CD4-positive, alpha-beta T cell treated with Interleukin-4 for 4 hours (primary cell): Measurements from ENCODE around the gene PARD3.
"Not testable (repeated sequence)": the region's sequence is repeated elsewhere in the genome, so short reads cannot be mapped to it uniquely, and the experiment has no call there.

Source experiments
- DNase-seq: peaks from one replicate; pipeline ENCODE4 v3.0.0-alpha.2; 2020

PARD3 gene

DNA sequence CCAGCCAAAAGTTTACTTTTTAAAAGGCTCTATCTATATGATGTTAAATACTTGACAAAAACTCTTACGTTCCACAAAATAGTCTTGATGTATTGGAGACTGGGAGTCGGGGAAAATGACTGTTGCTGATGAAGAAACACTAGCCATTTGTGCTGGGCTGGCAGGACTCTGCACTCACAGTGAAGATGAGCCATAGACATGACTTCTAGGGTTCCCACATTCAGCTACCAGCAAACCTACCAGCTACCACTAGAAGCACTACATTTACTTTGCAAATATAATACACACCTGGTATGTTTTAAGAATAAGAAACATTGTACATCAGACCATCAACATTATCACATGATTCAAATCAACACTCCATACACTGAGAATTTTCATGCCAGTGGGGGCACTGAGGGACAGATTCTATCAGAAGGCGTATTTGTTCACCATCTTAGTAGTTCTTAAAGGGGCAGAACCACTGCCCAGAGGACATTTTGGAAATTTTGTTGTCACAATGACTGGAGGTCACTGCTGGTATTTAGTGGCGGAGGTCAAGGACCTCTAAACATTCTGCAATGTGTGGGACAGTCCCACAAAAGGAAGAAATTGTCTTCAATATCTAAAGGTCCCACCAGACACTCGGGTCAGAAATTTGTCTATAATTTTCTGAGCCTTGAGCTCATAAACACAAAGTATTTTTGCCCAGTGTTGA, 52.3 kb downstream of the PARD3 start:
- DNase-seq: no peak

DNA sequence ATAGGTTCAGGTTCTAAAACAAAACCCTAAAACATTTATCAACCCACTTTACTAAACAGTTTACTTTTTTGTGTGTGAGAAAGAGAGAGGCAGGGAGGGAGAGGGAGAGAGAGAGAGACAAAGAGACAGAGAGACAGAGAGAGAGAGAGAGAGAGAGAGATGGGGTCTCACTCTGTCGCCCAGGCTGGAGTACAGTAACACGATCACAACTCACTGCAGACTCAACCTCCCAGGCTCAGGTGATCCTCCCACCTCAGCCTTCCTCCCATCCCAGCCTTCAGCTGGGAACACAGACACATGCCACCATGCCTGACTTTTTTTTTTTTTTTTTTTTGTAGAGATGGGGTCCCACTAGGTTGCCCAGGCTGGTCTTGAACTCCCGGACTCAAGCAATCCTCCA, 52.9 kb downstream of the PARD3 start:
- no peak for DNase-seq

DNA sequence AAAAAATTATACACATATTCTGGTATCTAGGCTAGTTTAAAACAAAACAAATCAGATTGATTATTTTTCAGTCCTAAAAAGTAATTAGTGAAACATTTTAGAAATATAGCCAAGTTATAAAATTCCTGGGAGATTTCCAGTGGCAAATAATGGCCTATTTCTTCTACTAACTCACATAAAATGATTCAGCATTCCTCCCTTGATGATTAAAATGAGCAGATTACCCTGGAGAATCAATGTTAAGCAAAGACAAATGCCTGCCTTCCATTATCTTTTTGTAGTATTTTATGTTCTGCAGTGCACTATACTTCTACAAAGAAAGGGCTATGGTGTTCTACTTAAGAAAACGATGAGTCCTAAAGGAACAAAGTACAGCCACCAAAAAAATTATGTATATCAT, 53.6 kb downstream of the PARD3 start:
- DNase-seq: no peak

DNA sequence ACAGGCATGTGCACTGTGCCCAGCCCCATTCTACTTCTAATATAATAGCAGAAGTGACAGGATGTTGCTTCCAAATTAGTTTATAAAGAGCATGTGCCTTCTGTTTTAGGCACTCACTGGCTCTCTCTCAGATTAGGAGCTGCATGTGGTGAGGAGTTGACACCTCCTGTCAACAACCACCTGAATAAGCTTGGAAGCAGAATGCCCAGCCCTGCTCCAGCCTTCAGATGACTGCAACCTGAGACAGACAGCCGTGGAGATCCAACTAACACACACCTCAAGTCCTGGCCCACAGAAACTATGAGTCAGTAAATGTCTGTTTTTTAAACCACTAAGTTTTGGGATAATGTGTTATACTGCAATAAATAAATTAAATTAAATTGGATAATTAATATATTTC, 54.5 kb downstream of the PARD3 start:
- DNase-seq: no peak

DNA sequence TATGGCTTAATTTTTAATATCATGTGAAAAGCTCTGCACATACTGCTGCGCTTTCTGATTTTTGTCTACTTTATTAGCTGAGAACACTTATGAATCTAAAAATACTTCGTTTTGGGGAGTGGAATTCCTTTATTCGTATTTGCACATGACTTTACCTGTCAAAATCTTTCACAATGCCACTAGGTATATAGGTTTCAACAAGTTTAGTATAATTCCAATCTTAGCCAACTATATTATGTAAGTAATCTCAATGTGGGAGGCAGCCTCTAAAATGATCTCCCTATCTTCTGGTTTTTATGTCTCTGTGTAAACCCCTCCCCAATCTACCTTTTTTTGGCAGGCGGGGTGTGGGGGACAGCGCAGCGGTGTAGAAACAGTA, 55.3 kb downstream of the PARD3 start:
- no peak for DNase-seq

DNA sequence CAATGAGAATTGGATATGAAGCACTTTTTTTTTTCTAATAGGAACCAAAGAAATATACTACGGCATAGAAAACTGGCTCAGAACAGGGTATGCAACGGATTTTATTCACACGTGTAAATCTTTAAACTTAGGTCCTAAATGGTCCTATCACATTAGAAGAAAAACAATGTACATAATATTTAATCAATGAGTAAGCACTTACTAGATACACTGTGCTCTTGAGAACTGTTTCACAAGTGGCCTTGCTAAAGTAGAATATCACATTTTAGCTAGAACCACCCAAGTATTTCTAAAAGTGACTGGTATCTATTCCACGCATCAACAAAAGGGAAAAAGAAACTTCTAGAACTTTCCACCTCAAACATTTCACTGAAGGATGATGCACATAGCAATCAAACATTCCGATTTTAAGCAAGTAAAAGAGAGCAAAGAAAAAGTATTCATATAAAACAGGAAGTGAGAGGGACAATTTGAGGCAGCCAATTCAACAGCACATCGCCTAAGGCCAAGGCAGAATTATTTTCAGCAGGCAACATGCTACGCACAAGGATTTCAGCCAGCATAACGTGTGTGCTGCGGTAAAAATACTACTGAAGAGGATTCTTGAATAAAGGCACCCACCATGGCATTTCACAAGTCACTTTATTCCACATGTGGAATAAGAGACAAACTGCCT, 55.8 kb downstream of the PARD3 start:
- no peak for DNase-seq

DNA sequence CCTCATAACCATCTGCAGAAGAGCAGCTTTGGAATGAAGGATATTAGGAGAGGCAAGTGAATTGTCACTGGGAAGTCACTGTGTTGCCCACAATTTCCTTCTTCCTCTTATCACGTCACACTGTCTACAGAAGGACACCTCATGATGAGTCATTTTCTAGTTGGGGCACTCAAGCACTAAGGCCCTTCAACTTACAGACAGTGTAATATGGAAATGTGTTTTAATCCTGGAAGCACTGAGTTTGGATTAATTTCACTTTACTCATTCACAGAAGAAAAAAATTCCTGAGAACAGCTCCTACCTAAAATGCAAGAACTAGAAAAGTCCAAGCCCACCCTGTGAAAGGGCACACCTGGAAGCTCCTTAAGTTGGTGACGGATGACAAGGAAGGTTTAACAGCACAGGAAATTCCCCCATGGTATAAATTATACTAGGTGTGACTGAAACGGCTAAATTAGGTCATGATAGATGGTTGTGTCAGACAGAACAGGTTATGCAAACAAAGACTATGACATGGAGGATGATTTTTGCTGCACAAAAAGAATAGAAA, 56.6 kb downstream of the PARD3 start:
- DNase-seq: no peak

DNA sequence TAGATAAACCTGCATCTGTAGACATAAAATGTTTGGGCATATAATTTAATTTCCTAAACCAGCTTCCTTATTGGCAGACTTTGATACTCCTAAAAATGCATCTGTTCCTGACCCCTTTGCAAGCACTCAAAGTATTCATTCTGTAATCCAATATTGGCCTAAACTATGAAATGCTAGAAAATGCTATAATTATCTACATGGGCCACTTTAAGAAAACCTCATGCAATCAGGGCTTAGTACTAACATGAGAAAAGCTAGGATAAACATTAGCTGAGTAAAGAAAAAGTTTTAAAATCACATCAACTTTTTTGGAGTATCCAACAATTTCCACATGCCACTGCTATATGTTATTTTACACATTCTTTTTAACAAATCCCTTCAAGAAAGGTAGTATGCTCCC, 57.2 kb downstream of the PARD3 start:
- DNase-seq: no peak

DNA sequence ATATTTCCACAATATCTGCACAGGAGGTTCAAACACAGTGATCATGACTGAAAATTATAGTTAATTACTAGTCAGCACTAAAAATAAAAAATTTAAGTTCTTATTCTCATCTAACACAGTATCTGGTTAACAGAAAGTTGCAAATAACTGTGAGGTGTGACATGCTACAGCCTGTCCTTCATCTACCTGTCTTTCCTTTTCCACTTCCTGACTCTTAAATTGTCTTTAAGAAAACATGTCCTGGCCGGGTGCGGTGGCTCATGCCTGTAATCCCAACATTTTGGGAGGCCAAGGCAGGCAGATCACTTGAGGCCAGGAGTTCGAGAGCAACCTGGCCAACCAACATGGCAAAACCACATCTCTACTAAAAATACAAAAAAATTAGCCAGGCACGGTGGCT, 57.9 kb downstream of the PARD3 start:
- DNase-seq: not testable (repeated sequence)

DNA sequence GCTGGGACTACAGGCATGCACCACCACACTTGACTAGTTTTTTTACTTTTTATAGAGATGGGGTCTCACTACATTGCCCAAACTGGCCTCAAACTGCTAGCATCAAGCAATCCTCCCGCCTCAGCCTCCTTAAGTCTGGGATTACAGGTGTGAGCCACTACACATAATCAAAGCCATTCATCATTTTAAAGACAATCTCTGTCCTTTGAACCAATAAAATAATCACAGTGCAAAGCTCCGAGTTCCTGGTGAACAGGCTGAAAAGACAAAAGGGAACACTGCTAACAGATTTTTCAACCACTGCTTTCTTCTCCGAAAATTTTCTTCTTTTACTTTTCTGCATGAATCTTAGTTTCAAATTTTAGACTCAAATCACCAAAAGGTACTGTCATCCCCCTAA, 58.5 kb downstream of the PARD3 start:
- no peak for DNase-seq

DNA sequence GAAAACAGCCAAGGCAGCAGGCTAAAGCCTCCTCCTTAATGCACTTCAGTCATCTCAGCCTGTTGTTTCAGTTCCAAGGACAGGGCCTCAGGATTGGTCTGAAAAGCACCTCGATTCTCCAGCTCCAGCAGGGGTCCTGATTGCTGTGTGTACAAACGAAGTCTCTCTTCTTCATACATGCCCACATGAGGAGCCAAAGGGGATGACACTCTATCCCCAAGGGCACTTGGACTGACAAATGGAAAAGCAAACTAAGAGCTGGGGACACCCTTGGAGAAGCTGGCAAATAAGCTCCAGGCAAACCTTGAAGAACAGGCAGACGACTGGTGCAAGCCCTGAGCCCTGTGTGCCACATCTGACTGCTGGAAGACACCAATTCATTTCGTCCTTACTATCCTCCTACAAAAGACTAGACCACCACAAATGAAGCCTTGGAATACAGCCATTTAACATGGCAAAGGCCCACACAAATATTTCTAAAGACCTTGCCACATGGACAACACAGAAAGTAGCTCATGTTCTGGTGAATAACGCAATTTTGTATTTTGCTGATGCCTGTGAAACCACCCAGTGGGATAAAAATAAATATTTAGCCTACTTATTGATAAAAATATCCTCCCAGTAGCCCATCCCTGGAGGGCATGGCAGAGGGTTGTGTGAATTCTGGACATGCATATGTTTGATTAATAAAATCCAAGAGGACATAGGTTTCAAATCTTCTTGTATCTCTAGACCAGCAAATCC, 61.9 kb downstream of the PARD3 start:
- no peak for DNase-seq

DNA sequence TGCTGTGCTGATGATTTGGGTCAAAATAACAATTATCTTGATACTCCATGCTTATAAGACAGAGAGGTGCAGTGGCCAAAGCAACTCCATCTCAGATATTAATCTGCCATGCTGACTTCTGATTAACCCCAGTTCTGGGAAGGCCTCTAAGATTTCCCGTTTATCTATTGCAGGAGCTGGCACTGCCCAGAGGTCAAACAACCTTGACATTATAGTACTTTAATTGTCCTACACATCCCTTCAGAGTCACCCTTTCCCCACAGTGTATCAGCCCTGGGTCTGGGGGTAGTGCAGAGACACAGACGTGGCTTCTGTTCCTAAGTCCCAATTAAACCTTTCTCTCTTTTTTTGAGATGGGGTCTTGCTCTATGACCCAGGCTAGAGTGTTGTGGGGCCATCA, 63.8 kb downstream of the PARD3 start:
- no peak for DNase-seq

DNA sequence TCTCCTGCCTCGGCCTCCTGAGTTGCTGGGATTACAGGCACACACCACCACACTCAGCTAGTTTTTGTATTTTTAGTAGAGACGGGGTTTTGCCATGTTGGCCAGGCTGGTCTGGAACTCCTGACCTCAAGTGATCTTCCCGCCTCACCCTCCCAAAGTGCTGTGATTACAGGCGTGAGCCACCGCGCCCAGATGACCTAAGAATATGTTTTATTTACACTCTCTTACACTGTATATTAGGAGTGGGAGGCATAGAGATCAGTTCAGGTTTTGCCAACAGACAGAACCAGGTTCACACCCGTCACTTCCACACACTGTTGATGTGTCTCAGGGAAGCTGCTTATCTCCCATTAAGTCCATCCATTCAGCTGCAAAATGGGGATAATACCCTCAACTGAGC, 64.3 kb downstream of the PARD3 start:
- DNase-seq: not testable (repeated sequence)

DNA sequence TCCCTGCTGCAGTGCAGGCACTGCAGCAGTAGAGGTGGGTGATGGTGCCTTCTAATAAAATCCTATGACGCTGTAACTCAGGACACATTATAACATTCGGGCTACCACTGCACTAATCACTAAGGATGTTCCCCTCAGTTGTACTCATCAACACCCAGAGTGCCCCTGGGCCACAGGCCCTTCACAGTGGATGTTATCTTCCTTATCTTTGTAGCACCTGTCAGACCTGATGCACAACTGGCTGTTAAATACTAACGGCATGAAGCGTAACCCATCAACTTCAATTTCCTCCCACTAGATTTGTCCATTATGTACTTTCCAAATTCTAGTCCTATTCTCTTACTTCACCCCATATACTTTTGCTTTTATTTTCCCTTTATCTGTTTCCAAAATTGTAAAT, 66.3 kb downstream of the PARD3 start:
- DNase-seq: no peak

DNA sequence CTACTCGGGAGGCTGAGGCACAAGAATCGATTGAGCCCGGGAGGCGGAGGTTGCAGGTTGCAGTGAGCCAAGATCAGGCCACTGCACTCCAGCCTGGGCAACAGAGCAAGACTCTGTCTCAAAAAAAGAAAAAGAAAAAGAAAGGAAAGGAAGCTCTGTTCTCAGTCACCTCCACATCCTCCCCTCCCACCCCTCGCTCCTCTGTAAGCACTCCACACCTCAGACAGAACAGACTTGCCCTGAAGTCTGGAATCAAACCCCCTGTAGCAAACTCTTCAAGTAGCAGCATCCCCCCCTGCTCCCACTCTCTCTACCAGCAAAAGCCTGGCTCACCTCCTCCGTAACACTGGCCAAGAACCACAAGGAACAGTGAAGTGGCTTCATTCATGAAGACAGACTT, 66.7 kb downstream of the PARD3 start:
- no peak for DNase-seq

DNA sequence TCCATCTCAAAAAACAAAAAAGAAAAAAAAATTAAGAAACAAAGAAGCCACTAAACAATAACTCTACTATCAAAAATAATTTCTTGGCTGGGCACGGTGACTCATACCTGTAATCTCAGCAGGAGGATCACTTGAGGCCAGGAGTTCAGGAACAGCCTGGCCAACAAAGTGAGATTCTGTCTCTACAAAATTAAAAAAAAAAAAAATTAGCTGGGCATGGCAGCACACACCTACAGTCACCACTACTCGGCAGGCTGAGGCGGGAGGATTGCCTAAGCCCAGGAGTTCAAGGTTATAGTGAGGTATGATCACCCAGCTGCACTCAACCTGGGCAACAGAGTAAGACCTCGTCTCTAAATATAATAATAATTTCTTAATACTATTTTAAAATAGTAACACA, 69.0 kb downstream of the PARD3 start:
- DNase-seq: no peak

DNA sequence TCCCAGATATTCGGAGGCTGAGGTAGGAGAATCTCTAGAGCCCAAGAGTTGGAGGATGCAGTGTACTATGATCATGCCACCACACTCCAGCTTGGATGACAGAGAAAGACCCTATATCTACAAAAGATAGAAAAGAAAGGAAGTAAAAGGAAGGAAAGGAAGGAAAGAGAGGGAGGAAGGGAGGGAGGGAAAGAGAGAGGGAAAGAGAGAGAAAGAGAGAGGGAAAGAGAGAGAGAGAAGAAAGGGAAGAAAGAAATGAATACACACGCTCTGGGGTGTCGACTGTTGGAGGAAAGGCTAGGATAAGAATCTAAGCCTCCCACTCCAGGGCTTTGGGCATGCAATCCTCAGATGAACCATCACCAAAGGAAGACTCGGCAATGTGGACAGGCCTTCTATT, 69.9 kb downstream of the PARD3 start:
- no peak for DNase-seq

DNA sequence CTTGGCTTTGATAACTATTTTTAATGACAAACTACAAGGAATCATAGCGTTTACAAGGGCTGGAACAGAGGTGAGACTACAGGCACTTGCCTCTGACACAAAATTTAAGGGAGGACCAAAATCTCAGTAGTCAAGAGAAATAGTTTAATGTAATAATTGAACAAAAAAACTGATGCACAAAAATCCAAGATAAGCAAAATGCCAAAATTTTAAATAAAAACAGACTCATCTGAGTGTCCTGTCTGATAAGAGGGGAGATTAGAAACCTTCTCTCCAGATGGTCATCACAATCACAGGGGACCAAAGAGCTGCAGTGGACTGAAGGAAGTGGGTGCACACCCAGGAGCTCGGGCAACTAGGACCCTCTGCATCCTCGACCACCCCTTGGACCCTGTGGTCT, 70.5 kb downstream of the PARD3 start:
- DNase-seq: no peak

DNA sequence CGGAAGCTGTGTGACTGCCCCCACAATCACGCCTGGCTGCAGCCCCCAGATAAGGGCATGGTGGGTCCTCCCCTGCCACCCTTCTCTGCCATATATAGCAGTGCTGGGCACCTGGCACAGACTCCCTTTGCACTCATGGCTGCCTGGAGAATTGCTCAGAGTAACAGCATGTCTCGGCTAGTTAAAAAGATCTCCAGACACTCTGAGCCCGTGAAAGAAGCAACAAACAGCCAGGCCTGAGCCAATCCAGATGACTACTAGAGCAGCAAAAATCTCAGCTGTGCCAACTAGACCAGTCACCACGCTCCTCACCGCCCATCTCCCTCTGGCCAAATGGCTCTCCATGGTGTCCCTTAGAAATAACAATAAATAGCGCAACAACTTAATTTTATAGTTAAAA, 71.3 kb downstream of the PARD3 start:
- no peak for DNase-seq

DNA sequence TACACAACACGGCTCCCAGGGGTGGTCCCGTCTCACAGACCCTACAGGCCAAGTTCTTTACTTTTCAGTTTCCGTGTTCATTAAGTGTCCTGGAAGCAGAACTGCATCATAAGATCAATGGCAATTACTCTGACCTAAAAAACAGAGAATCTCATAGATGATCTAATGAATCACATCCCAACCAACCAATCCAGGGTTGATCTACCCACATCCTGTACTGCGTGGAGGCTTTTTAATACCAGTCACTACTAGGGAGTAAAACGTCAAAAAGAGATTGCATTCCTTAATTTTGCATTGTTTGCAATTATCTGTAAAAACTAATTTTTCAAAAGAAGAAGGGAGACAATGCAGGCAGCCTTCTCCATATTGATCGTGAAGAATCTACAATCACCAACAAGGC, 72.6 kb downstream of the PARD3 start:
- no peak for DNase-seq

DNA sequence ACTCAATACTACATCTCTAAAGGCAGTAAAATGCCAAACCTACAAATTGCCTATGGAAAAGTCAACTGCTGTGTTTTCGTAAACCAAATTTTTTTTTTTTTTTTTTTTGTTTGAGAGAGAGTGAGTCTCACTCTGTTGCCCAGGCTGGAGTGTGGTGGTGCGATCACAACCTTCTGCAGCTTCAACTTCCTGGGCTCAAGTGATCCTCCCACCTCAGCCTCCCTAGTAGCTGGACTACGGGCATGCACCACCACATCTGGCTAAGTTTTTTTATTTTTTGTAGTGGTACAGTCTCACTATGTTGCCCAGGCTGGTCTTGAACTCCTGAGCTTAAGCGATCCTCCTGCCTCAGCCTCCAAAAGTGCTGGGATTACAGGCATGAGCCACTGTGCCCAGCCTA, 74.0 kb downstream of the PARD3 start:
- not testable (repeated sequence) for DNase-seq

DNA sequence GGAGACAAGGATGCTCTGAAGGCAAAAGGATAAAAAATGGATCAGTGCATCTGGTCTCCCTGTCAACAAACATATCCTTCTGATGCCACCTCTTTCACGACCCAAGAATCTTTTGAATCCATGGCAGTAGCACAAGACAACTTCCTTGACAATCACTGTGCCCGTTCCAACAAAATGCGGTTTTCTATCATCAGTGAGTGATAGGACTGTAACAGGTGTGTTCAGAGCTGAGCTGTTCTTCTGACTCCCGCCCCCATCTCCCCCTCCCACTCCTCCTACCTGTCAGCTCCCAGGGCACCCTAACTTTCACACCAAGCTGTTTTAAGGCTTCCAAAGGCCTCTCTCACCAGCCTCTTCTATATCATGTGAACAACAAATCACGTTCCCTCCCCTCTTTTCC, 74.8 kb downstream of the PARD3 start:
- no peak for DNase-seq

DNA sequence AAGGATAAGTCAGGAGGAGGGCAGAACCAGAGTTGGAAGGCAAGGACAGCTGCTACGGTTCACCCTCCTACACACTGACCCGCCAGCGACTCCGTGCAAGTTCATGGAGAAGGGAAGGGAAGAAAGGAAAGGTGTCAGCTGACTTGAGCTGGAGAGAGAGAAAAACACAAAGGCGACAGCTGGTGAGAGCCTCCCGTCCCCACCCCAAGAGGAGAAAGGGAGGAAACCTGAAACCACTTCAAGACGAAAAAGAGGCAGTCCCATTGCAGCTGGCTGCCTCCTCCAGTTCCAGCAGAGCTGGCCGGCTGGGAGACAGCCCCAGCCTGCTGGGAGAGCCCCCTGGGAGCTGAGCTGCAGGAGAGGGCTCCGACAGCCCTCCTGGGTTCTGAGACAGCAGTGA, 75.2 kb downstream of the PARD3 start:
- DNase-seq: no peak

DNA sequence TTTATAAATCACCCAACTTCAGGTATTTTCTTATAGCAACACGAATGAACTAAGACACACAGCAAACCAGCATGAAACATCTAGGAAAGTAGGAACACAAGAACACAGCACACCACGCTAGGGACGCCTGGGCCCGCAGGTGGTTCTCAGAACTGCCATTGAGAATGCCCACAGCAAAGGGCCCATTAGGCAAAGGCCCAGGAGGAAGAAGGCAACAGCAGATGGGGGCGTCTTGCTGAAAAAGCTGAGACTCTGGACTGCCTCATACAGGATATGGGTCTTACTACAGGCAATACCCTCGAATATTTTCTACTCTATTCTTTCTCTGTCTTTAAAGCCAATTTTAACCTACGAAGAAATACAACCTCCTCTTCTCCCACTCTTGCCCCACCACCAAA, 77.3 kb downstream of the PARD3 start:
- DNase-seq: no peak
